ENCODE measurements around the gene RFTN1.

Gene RFTN1

GRCh38 chr3:16423947-16424673 lies 89.4 kb downstream of the RFTN1 start:
- no peak for DNase-seq (ENCODE audit: low read depth)
- no peak overlapping the region for H3K4me3 ChIP-seq (ENCODE audit: low read depth, low read length)

GRCh38 chr3:16423298-16423697 lies 90.2 kb downstream of the RFTN1 start:
- H3K4me3 ChIP-seq (ENCODE audit: low read depth, low read length): no peak overlapping the region
- no peak for DNase-seq (ENCODE audit: low read depth)

- H3K4me3 ChIP-seq (ENCODE audit: low read depth, low read length): no peak overlapping the region
- peak; percentile 72 for DNase-seq (ENCODE audit: low read depth)
Measured at GRCh38 chr3:16419640-16420241, 93.8 kb downstream of the RFTN1 start.

GRCh38 chr3:16417945-16418739 lies 95.4 kb downstream of the RFTN1 start:
- no peak overlapping the region for H3K4me3 ChIP-seq (ENCODE audit: low read depth, low read length)

GRCh38 chr3:16415911-16416476 lies 97.5 kb downstream of the RFTN1 start:
- DNase-seq (ENCODE audit: low read depth): no peak
- no peak overlapping the region for H3K4me3 ChIP-seq (ENCODE audit: low read depth, low read length)

More at GRCh38 chr3:16417945-16418739, 95.4 kb downstream of the RFTN1 start:
- no peak for DNase-seq (ENCODE audit: low read depth)

GRCh38 chr3:16413321-16413720 lies 100.2 kb downstream of the RFTN1 start:
- H3K4me3 ChIP-seq (ENCODE audit: low read depth, low read length): no peak overlapping the region
- no peak for DNase-seq (ENCODE audit: low read depth)

- DNase-seq (ENCODE audit: low read depth): no peak
- H3K4me3 ChIP-seq (ENCODE audit: low read depth, low read length): no peak overlapping the region
Measured at GRCh38 chr3:16412192-16412800, 101.2 kb downstream of the RFTN1 start.

- H3K4me3 ChIP-seq (ENCODE audit: low read depth, low read length): no peak overlapping the region
- DNase-seq (ENCODE audit: low read depth): no peak
Measured at GRCh38 chr3:16411441-16411840, 102.1 kb downstream of the RFTN1 start.

- no peak overlapping the region for H3K4me3 ChIP-seq (ENCODE audit: low read depth, low read length)
- no peak for DNase-seq (ENCODE audit: low read depth)
Measured at GRCh38 chr3:16410659-16411058, 102.8 kb downstream of the RFTN1 start.

GRCh38 chr3:16409032-16409431 lies 104.5 kb downstream of the RFTN1 start:
- no peak for DNase-seq (ENCODE audit: low read depth)
- H3K4me3 ChIP-seq (ENCODE audit: low read depth, low read length): no peak overlapping the region

- no peak overlapping the region for H3K4me3 ChIP-seq (ENCODE audit: low read depth, low read length)
- DNase-seq (ENCODE audit: low read depth): no peak
Measured at GRCh38 chr3:16407366-16407765, 106.1 kb downstream of the RFTN1 start.

GRCh38 chr3:16406579-16406978 lies 106.9 kb downstream of the RFTN1 start:
- H3K4me3 ChIP-seq (ENCODE audit: low read depth, low read length): no peak overlapping the region
- no peak for DNase-seq (ENCODE audit: low read depth)

GRCh38 chr3:16406166-16406565 lies 107.3 kb downstream of the RFTN1 start:
- H3K4me3 ChIP-seq (ENCODE audit: low read depth, low read length): no peak overlapping the region
- DNase-seq (ENCODE audit: low read depth): no peak

GRCh38 chr3:16404349-16404895 lies 109.1 kb downstream of the RFTN1 start:
- no peak for DNase-seq (ENCODE audit: low read depth)
- H3K4me3 ChIP-seq (ENCODE audit: low read depth, low read length): no peak overlapping the region

GRCh38 chr3:16402451-16402850 lies 111.0 kb downstream of the RFTN1 start:
- no peak overlapping the region for H3K4me3 ChIP-seq (ENCODE audit: low read depth, low read length)
- DNase-seq (ENCODE audit: low read depth): no peak

- DNase-seq (ENCODE audit: low read depth): no peak
- H3K4me3 ChIP-seq (ENCODE audit: low read depth, low read length): no peak overlapping the region
Measured at GRCh38 chr3:16401273-16401672, 112.2 kb downstream of the RFTN1 start.

GRCh38 chr3:16400106-16400931 lies 113.2 kb downstream of the RFTN1 start:
- no peak for DNase-seq (ENCODE audit: low read depth)
- H3K4me3 ChIP-seq (ENCODE audit: low read depth, low read length): no peak overlapping the region

- no peak for DNase-seq (ENCODE audit: low read depth)
- H3K4me3 ChIP-seq (ENCODE audit: low read depth, low read length): no peak overlapping the region
Measured at GRCh38 chr3:16399473-16399872, 114.0 kb downstream of the RFTN1 start.

GRCh38 chr3:16398648-16399047 lies 114.9 kb downstream of the RFTN1 start:
- no peak for DNase-seq (ENCODE audit: low read depth)
- no peak overlapping the region for H3K4me3 ChIP-seq (ENCODE audit: low read depth, low read length)

Measured in skeletal muscle cell (primary cell).